Fibroblast of gingiva (primary cell): ENCODE measurements around the gene MKRN2.

Experiments
- DNase-seq: peaks from one replicate; pipeline ENCODE4 v3.0.0-alpha.2; 2011; ENCODE audit warnings: low read depth

The MKRN2 gene

DNA sequence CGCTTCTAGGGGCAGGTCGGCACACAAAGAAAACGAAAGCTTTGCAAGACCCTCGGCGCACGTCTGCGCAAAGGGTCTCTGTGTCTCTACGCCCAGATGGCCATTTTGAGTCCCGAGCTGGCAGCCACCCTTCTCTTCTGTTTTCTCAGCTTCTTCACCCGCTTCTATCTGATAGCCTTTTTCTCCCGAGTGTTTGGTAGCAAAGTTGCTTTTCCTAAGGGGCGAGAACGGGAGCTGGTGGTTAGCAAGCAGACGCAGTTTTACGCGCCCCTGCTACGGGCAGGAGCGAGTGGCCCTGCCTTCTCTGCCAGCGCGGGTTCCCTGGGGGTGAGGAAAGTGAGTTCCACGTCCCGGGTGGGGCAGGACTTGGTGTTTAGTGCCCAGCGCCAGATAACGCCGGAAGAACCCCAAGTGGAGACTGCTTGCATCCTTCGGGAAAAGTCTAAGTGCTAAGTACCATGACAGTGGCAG, 2.9 kb upstream of the MKRN2 start:
- peak; percentile 23 for DNase-seq

DNA sequence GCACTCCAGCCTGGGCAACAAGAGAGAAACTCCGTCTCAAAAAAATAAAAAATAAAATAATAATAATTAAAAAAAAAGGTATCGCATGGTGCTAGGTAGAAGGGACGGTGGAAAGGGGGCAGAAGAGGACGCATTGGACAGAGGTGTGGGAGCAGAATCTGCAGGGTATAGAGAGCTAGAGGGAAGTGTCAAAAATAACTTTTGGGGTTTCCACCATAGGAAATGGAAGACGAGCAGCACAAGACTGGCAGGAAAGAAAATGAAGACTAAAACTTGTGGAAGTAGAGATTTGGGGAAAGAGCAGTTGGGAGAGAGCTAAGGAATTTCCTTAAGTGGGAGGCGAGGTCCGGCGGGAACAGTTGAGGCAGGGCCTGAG, 585 bp upstream of the MKRN2 start:
- no peak for DNase-seq

DNA sequence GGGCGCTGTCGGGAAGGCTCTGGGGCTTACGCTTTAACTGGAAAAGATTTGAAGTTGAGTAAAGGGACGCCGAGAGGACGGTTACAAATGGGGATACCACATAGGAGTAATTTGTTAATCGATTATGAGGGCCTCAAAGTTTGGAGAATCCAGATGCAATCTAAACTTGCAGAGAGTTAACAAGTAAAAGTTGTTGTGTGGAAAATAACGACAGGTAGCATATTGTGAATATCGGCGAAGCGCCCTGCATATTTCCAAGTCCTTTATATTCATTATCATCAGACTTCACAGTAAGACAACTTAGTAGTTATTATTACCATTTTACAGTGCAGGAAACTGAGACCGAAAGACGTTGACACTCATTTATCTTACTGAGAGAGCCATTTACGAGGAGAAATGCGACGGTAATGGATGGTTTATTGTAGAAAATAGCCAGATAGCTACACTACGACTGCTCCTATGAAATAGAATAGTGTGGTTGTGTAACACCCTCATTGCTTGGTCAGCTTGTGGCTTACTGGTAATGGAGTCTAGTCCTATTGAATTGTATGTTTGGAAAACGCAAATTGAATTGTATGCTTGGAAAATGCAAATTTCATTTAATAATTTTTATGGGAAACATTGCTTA, 700 bp downstream of the MKRN2 start:
- peak; percentile 44 for DNase-seq

DNA sequence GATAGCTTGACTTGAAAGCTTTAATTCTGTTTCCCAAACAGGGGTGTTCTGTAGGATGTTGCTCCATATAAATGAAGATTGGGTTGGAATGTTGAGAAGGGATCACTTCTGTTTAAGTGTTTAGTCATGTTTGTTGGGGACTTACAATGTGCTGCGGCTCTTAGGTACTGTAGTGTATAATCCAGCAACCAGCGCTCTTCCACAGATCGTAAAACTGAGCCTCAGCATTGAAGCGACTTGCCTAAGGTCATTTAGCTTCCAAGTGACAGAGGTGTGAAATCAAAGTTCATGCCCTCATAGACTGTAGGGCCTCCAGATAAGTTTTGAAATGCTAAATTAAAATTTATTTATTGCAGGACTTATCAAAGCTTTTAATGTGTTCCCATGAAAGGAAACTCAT, 1.8 kb downstream of the MKRN2 start:
- no peak for DNase-seq

DNA sequence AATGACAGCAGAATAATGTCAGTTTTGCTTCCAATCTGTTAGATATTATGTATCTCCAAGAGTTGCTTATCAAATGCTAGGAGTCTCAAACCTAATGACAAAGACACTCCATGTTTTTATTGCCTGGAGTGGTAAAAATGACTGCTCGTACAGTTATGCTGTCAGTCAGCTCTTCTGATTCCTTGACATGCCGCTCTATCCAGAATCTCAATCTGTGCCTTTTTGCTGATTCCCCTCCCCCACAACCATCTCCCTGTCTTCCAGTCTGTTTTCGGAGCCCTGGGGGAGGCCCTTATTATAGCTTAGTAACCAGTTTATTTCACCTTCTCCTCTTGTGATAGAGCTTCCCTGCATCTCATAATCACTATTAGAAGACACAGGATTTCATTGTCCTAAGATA, 2.6 kb downstream of the MKRN2 start:
- DNase-seq, result no peak

DNA sequence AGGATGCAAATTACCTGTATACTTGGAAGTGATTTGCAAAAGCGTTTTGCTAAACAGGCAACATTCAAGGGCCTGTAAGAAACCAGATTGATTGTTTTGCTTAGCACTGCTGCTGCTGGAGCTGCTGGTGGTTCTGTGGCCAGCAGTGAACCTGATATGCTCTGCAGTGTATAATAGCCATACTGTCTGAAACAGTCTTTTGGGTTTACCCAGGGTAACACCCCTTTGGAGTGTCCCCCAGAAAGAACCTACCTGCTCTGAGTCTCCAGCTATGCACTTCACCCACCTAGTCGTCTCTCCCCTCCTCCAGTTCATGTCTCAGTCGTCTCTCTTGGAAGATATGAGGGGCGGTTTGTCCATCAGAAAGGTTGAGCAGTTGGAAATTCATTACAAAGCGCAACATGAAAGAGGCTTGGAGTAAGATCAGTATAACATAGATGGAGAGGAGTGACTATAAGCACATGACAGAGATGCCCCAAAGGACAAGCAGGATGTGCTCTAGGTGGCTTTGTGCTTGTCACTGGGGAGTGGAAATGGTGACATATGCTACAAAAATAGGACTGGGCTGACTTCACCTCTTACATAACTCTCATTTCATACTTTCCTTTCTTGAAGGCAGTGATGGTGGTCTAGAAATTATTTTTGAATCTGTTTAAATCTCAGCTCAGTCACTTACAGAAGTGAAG, 3.8 kb downstream of the MKRN2 start:
- DNase-seq, result no peak

DNA sequence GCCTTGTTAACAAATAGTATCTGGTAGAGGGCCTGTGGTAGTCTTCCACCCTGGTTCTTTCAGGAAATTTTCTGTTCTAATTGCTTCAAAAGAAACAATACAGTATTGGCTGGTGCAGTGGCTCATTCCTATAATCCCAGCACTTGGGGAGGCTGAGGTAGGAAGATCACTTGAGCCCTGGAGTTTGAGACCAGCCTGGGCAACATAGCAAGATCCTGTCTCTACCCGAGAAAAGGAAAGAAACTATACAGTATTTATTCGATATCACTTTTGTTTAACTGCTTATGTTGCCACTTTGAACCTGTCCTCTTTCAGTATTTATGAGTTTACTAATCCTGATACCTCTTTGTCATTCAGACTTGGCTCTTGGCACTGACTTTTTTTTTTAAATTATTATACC, 4.5 kb downstream of the MKRN2 start:
- DNase-seq, result no peak

DNA sequence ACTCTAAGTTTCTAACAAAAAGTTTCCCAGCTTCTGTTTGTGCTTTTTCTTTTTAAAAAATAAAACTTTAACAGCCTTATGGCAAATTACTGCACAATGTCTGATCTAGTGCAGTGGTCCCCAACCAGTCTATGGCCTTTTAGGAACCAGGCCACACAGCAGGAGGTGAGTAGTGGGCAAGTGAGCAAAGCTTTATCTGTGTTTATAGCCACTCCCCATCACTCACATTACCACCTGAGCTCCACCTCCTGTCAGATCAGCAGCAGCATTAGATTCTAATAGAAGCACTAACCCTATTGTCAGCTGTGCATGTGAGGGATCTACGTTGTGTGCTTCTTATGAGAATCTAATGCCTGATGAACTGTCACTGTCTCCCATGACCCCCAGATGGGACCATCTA, 5.6 kb downstream of the MKRN2 start:
- no peak for DNase-seq

DNA sequence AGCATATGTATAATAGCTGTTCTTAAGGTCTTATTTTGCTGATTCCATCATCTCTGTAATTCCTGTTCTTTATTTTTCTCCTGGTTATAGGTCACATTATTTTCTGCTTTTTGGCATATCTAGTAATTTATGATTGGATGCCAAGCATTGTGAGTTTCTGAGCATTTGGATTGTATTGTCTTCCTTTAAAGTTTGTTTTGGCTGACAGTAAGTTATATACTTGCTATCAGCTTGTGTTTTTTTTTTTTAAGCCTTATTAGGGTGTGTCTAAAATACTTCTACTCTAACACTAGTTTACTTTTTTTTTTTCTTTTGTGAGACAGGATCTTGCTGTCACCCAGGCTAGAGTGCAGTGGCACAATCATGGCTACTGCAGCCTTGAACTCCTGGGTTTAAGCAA, 10.1 kb downstream of the MKRN2 start:
- DNase-seq, result no peak

DNA sequence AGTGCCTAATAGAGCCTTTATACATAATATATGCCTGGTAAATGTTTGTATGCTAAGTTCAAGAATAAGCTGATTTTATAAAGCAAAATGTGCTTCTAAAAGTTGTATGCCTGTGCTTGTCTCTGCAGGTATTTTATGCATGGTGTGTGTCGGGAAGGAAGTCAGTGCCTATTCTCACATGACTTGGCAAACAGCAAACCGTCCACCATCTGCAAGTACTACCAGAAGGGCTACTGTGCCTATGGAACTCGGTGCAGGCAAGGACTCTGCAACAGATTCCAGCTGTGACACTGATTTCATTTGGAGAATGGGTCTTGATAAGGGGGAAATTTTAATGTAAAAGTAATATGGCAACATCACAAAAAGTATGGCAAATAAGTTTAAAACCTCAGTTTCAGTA, 11.9 kb downstream of the MKRN2 start:
- DNase-seq, result no peak

DNA sequence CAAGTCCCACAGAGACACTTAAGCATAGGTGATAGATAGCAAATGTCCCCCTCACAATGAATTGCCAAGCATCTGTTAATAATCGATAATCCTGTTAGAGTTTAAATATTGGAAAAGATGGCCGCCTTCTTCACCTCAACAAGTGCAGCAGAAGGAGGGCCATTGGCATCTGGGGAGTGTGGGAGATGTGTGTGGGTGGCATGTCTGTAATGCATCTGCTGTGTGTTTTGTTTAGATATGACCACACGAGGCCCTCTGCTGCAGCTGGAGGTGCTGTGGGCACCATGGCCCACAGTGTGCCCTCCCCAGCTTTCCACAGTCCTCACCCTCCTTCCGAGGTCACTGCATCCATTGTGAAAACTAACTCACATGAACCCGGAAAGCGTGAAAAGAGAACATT, 12.9 kb downstream of the MKRN2 start:
- no peak for DNase-seq

DNA sequence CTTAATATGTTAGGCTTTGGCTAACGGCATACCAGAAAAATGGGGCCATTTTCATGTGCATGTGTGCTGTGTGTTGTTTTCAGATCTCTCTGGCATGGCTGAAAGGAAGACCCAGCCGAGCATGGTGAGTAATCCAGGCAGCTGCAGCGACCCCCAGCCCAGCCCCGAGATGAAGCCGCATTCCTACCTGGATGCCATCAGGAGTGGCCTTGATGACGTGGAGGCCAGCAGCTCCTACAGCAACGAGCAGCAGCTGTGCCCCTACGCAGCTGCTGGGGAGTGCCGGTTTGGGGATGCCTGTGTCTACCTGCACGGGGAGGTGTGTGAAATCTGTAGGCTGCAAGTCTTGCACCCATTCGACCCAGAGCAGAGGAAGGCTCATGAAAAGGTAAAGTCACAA, 15.1 kb downstream of the MKRN2 start:
- no peak for DNase-seq

DNA sequence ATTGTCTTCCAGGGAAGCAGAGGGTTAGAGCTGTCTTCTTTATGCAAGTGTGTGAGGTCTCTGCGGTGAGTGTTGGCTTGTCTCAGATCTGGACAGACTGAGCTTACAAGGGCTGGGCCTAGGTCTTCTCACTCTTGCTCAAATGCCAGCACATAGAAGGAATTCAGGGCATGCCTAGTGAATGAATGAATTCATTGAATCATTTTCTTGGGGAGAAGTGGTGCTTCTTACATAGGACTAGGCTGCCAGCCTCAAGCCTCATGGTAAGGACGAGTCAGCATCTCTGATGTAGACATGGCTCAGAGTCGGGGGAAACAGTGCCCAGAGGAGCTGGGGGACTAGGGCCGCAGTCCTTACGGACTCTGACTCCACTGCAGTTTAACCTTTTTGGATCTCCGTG, 17.2 kb downstream of the MKRN2 start:
- DNase-seq, result no peak

DNA sequence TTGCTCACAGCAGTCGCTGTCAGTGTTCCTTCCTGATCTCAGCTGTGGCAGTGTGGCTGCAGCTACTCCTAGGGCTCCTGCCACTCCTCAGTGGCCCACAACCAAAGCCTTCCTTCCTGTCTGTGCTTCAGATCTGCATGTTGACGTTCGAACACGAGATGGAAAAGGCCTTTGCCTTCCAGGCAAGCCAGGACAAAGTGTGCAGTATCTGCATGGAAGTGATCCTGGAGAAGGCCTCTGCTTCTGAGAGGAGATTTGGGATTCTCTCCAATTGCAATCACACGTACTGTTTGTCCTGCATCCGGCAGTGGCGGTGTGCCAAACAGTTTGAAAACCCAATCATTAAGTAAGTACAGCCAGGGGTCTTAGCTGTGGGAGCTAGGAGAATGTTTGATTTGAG, 17.8 kb downstream of the MKRN2 start:
- DNase-seq, result no peak

DNA sequence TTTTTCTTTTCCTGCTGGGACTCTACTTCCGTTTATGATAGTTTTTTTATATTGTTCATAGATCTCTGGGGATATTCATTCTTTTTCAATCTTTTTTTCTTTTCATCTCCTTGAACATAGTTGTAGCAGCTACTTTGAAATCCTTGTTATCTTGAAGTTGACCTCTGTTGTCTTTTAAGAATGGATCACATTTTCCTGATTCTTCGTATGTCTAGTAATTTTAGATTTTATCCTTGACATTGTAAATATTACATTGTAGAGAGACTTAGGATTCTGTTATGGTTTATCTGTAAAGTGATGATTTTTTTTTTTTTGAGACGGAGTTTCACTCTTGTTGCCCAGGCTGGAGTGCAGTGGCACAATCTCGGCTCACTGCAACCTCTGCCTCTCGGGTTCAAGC, 20.5 kb downstream of the MKRN2 start:
- no peak for DNase-seq

DNA sequence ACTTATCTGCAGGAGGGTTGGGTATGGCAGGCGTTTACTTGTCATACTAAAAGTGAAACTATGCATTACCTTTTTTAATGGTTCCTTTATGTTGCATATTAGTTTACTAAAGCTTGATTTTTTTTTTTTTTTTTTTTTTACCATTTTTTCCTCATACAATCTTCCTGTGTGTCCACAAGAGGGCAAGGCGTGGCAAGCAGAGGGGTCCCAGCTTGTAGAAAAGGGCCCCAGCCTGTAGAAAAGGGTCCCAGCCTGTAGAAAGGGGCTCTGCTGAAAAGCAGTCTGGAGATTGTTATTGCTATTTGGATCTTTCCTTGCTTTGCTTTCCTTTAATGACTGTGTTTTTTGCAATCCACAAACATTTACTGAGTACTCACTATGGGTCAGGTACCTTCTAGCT, 21.9 kb downstream of the MKRN2 start:
- no peak for DNase-seq

DNA sequence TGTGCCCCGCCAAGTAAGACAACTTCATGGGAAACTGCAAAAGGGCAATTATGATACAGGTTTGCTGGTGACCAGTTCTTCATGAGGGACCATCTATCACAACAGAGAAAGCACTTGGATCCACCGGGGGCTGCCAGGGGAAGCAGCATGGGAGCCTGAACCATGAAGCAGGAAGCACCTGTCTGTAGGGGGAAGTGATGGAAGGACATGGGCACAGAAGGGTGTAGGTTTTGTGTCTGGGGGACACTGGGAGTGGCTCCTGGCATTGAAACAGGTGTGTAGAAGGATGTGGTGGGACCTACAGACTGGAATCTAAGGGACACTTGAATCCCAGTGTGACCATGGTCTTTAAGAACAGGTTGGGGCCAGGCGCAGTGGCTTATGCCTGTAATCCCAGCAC, 22.6 kb downstream of the MKRN2 start:
- no peak for DNase-seq

DNA sequence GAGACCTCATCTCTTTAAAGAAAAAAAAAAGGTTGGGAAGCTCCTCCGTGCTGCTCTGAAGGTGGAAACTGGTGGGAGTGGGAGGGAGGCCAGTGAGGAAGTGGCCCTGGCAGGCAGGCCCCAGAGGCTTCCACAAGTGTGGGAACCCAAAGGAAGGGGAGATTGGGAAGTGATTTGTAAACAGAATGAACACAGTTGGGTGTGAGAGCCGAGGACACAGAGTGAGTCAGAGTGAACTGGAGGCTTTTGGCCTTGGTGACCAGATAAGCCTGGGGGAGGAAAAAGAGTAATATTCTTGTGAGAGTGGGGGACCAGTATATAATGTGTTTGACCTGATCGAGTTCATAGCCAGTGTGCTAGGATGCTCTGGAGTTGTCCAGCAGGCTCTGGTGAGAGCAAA, 23.0 kb downstream of the MKRN2 start:
- DNase-seq, result no peak

DNA sequence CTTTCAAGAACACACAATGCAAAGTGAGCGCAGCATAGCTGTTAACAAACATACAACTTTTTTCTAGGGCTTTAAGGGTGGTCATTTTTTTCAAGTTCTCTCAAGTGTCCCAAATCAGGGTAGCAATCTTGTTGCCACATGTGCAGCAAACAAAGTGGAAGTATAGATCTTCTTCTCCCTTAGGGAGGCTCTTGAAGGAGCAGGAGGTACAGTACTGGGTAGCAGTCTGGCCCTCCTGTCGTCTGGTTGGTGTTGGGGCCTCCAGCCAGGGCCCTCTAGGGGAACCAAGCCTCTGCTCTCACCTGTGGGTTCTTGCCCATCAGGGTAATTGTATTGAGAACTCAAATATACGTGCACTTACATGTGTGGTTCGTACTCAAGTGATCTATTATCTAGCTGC, 25.8 kb downstream of the MKRN2 start:
- DNase-seq, result no peak

DNA sequence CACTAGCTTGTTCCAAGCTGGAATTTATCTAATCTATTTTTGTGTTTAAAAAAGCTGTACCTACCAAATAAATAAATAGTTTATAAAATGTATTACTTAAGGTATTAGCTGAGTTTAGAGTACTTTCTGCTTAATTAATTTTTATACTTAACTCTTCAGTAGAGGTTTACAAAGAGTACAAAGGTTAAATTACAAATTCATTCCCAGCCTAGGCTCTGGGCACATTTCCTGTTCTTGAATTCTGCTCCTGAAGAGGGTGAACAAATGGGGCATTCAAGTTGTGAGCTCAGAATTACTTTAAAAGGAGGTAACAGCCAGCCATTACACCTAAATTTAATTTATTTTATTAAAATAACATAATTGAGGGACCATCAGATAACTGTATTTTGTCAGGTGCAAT, 26.4 kb downstream of the MKRN2 start:
- no peak for DNase-seq

DNA sequence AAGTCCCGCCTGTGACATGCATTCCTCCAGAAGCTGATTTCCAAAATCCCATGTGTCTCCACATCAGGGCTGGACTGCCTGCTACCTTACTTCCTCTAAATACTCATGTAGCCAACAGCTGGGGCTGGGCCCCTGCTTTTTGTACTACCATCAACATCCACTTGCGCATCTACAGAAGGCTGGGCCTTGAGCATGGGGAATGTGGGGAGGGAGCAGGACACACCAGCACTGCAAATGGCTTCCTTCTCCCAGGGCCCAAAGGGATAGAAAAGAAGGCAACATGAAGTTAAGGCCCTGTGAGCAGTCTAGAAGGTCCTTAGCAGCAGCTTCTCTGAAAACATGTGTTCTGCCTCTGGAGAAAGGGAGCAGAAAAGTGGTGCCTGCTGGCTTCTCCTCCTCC, 27.2 kb downstream of the MKRN2 start:
- no peak for DNase-seq

DNA sequence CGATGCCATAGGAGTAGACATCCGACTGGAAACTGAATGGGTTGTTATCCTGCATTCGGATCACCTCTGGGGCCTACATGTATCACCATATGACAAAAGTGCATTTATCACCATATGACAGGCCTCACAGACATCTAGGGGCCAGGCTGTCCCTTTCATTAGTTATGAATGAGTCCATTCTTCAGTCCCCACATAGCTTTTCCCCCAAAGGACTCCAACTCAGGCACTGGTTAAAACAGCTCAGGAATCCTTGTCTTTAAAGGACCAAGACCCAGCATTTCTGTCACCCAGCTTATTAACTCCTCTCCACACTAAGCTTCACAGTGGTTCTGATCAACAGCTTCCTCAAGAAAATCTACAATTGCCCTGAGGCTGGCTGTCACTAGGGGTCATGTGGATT, 28.3 kb downstream of the MKRN2 start:
- DNase-seq, result no peak

DNA sequence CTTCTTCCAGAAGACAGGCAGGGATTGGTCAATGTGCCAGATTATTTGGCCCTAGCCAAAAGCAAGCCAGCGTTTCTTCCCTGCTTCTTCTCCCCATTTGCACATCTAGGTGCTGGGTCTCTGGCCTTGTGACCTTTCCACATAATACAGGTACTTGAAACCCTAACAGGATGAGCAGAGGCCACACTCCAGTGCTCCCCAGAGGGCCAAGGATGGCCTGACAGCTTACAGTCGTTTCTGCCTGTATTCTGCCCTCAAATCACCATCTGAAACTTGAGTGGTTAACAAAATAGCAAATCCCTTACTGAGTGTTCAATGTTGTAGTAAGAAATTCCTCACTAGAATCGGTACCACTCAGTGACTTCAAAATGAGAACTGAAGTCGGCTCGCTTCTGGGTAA, 29.1 kb downstream of the MKRN2 start:
- DNase-seq, result no peak

DNA sequence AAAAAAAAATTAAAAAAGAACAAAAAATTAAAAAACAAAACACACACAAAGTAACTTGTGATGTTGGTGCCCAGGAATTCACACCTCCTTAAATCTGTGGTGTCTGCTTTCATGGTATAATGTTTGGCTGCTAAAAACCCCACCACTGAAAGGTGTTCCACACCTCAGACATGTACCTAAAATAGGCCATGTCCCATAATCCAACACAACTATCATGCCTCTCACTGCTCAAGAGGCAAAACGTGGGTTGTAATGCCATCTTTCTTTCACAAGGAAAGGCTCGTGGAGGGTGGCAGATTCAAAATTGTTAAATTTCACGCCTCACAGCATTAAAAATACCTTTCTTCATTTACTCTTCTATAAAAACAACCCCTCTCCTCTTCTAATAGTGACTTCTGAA, 29.5 kb downstream of the MKRN2 start:
- DNase-seq, result no peak
